ENCODE results near the gene MEAF6. TPM values are rescaled to one million over a fixed set of nuclear protein-coding genes. Genes with fewer than 3 reads are reported as not detected.

The MEAF6 gene
- total RNA-seq, 1 experiment from 2014 or later, result 85.5 TPM

Other genes with a start within 250 kb of the MEAF6 start
- 4.6 and 7.3 TPM in 2 replicates for gene ZC3H12A, start 40.2 kb downstream of the MEAF6 start, total RNA-seq (2014; rRNA removed; shearing (Covaris generic))
- gene SNIP1, start 39.5 kb upstream of the MEAF6 start, total RNA-seq (2014; rRNA removed; shearing (Covaris generic)), result 12.9 and 19.2 TPM in 2 replicates
- 5.7 and 5.9 TPM in 2 replicates for gene DNALI1, start 42.2 kb upstream of the MEAF6 start, total RNA-seq (2014; rRNA removed; shearing (Covaris generic))
- 61.0 and 76.7 TPM in 2 replicates for gene GNL2, start 81.2 kb upstream of the MEAF6 start, total RNA-seq (2014; rRNA removed; shearing (Covaris generic))
- 0.10 TPM in 1 of 2 replicates, not detected in the other for gene RSPO1, start 120.1 kb upstream of the MEAF6 start, total RNA-seq (2014; rRNA removed; shearing (Covaris generic))
- 42.8 and 48.3 TPM in 2 replicates for gene CDCA8, start 177.8 kb upstream of the MEAF6 start, total RNA-seq (2014; rRNA removed; shearing (Covaris generic))

Data from RPMI7951 (cell line).